GM21786 (cell line): Measurements from ENCODE around the gene IER5.
"Not testable (repeated sequence)": the region's sequence is repeated elsewhere in the genome, so short reads cannot be mapped to it uniquely, and the experiment has no call there.

Experiments used
- ATAC-seq: cut with Tn5 transposase; IDR thresholded peaks from one replicate; pipeline ENCODE4 v1.9.1; 2021; ENCODE audit not compliant: unreplicated experiment

IER5 gene

GRCh38 chr1:181113059-181113641 lies 24.6 kb downstream of the IER5 start:
- no peak for ATAC-seq

DNA sequence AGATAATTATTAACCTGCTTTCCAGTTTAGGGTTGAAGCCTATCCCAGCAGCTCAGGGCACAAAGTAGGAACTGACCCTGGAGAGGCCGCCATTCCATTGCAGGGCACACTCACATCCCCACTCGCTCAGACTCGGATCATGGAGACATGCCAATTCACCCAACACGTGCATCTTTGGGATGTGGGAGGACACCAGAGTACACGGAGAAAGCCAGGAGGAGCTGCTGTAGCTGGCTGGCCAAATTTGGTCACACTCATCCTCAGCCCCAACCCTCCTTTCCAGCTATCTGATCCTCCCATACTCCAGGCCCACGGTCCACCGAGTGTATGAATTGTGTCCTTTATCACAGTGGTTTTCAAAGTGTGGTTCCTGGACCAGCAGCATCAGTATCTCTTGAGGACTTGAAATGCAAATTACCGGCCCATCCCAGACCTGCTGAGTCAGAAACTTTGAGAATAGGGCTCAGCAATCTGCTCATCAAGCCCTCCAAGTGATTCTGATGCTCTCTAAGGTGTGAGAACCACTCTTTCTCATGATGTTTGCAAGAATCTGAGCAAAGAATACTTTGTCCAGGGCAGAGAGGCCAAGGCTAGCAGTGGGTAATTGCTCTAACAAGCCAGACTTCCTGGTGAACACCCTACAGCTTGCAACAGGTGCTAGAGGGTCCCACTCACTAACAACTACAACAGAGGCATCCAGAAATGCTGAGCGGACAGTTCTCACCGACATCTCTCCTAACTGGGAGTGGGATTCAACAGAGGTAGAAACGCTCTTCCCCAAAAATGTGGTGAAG lies 26.3 kb downstream of the IER5 start:
- no peak for ATAC-seq

- no peak for ATAC-seq
Observed at GRCh38 chr1:181115368-181115684, 26.8 kb downstream of the IER5 start.

GRCh38 chr1:181115971-181116370 lies 27.5 kb downstream of the IER5 start:
- ATAC-seq = not testable (repeated sequence)

DNA sequence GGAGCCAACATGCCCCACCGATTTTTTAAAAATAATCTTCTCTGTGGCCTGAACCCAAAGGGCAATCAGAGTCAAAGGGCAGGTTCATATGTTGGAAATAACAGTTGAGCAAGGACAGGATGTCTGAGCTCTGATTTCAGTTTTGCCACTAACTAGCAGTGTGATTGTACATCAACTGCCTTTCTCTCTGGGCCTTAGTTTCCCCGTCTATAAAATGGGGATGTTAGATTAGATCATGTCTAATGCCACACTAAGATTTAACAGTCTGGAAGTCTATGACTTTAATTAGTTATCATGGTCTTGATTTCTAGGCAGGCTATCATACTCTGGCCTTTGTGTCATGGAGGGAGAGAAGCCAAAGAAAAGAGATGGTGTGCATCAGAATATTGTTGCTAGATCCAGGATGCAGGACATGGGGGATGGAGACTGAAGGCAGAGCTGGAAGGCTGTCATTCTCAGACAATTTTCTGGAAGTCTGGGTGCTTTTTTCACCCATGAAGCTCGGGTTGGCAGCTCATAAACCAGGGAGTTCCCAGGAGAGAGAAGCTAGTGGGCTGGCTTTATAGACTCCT lies 28.4 kb downstream of the IER5 start:
- ATAC-seq = no peak

DNA sequence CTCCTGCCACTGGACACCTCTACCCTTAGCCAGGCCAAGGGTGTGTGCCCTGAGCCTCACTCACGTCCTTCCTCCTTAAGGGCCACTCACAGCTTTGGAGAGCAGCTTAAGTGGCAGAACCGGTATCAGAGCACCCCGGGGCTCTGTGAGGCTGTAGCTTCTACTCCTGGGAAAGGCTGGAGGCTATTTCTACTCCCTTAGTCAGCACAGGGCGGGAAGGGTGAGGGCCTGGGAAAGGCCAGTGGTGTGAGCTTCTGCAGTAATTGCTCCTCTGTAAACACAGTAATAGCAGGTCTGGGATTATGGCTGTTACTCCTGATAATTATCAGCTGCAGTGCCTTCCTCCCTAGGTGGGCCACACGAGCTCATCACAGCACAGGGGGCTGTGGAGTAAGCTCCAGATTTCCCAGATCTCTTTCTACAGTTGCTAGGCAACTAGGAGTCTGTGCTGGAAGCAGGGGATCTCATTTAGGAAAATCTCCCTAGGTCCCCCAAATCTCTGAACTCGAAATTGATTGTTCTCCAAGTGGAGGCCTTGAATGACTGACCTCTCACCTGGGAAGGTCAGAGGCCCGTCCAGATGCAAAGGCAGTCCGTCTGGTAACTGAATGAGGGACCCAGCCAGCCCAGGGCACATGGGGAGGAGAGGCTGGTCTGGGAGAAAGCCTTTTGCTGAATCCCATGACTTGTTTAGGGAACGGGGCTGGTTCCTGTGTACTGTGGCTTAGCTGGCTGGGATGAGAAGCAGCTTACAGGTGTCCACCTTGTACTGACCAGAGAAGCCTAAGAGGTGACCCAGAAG lies 29.3 kb downstream of the IER5 start:
- ATAC-seq = no peak

DNA sequence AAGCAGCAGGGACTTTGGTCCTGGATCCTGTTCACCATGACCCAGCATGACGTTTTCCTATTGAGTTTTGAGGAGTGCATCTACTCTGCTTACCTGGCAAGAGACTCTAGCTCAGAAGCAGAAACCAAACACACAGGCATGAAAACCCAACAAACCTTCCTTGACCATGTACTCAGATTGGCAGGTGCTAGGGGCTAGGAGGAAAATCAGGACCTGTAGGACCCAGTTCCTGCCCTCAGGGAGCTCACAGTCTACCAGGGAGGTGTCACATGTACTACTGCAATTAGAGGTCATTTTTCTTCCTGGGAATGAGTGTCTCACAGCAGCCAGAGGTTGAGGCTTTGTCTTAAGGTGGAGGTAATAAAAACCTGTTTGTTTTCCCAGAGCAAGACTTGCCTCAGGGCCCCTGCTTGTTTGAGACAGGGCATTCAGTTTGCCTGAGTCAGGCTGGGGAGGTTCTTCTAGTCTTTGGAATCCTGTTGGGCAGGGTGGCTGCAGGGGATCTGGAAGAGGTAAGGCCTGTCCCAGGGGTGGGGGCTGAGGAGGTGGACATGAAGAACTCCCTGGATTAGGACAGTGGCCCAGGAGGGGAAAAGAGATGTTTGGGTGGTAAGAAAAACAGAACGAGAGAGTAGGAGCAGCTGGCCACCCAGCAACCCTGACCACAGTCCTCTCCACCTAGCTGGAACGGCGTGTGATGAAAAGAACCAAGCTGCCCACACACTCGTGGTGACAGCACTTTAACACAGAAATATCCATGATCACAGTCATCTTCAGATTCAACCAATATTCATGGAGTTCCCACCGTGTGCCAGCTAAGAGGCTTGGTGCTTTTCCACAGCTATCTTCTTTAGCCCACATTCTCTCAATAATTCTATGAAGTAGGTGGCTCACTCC lies 30.8 kb downstream of the IER5 start:
- ATAC-seq = no peak

DNA sequence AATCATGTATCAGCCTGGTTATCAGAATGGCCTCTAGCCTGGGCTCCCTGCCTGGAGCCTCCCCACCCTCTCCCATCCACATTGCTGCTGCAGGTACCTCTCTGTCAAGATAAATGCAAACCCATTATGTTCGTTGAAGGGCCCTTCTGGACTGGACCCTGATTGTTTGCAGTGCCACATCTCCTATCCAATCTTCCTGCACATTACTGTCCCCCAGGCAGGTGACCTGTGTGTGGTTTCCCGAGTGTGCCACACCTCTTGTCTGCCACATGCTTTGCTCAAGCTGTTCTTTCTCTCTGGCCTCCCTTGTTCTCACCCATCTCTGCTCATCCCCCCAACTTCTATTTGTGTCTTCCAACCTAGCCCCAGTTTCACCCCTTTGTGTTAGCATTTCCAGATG lies 32.4 kb downstream of the IER5 start:
- no peak for ATAC-seq

GRCh38 chr1:181121498-181121897 lies 33.0 kb downstream of the IER5 start:
- no peak for ATAC-seq

GRCh38 chr1:181122222-181122621 lies 33.7 kb downstream of the IER5 start:
- no peak for ATAC-seq

DNA sequence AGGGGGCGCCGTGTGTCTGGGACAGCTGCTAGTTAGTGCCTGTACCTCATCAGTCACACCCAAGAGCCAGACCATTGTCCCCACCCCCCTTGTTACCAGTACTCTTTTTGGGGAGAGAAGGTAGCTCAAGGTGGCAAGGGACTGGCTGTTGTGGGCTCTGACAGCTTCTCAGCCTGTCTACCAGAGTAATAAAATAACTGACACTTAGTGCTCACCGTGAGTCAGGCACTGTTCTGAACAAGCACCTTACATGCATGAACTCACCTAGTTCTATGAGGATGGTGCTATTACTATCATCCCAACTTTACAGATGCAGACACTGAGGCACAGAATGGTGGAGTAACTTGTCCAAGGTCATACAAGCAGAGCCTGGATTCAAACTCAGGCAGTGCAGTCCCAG lies 34.7 kb downstream of the IER5 start:
- ATAC-seq = no peak

GRCh38 chr1:181124291-181124751 lies 35.8 kb downstream of the IER5 start:
- no peak for ATAC-seq

GRCh38 chr1:181126289-181126688 lies 37.8 kb downstream of the IER5 start:
- no peak for ATAC-seq

DNA sequence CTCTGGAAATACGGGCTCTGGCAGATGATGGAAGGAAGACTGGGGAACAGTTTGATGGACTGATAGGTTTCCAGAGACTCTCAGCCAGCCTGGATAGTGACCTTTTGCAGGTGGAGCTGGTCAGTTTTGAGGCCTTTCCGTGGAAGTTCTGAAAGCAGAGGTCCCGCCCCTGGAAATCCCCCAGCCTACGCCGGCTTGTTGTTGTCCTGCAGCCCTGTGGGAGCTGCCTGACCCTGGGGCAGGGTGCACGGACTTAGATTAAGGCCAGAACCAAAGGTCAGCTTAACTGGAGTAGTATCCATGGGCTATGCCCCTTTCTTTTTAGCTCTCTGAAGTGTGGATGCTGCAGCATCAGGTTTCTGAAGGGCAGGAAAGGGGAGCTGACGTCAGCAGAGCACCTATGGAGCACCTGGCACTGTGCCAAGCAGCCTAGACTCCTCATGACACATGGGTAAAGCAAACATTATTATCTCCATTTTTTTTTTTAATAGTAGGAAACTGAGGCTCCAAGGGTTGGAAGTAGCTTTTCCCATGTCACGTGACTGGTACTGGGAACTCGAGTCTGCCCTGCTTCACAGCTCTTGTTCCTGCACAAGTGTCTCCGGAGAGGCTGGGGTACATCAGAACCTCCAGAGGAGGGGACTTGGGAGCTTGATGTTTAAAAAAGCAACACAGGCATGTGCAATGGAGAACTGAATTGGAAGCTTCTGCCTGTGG lies 38.5 kb downstream of the IER5 start:
- ATAC-seq = no peak

DNA sequence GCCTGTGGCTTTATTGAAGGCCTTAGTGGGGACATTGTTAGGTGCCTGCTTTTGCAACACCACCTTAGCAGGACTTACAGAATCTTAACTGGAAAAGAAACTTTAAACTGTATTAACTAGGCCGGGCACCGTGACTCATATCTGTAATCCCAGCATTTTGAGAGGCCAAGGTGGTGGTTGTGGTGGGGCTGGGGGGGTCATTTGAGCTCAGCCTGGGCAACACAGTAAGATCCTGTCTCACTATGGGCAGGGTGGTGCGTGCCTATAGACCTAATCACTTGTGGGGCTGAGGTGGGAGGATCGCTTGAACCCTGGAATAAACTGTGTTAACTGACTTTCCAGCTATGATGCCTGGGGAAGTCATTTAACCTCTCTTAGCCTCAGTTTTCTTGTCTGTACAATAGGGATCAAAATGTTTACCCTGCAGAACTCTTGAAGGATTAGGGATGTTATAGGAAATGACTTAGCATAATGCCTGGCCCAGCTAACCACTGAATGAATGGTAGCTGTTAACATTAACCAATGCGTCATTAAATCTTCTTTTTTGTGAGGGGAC lies 39.5 kb downstream of the IER5 start:
- peak; percentile 23 for ATAC-seq

DNA sequence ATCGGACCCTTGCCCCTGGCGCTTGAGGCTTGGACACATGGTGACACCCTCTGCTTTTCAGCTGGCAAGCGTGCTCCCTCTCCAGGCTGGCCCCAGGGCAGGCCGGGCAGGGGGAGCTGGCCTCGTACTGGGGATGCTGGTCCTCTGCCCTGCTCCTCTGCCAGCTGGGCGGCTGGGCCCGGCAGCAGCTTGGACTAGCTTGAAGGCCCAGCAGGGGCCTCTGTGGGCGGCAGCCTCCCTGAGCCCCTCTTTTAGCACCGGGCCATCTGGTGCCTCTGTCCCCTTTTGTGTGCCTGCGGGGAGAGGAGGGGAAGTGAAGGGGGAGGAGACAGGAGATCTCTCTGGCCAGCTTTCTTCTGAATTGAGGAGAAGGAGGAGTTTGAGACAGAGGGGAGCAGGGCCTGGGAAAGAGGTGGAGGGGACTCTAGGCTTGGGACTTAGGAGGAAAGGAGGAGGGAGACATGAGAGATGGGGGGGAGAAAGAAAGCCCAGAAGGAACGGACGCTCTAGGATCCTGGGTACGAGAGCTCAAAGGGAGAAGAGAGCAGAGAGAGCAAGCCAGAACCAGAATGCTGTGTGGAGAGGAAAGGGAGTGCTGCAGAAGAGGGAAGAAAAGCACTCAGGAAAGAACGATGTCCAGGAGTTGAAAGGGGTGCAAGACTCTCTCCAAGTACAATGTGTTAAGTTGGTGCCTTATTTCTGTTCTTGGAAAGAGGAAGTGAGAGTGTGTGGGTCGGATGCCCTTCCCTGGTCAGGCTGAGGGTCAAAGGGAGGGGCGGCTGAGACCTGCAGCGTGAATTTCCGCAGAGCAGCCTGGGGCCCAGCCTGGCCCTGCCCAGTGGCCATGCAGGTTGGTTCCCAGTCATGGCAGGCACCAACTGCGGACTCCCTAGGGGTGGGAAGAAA lies 40.3 kb downstream of the IER5 start:
- ATAC-seq = peak; percentile 46

DNA sequence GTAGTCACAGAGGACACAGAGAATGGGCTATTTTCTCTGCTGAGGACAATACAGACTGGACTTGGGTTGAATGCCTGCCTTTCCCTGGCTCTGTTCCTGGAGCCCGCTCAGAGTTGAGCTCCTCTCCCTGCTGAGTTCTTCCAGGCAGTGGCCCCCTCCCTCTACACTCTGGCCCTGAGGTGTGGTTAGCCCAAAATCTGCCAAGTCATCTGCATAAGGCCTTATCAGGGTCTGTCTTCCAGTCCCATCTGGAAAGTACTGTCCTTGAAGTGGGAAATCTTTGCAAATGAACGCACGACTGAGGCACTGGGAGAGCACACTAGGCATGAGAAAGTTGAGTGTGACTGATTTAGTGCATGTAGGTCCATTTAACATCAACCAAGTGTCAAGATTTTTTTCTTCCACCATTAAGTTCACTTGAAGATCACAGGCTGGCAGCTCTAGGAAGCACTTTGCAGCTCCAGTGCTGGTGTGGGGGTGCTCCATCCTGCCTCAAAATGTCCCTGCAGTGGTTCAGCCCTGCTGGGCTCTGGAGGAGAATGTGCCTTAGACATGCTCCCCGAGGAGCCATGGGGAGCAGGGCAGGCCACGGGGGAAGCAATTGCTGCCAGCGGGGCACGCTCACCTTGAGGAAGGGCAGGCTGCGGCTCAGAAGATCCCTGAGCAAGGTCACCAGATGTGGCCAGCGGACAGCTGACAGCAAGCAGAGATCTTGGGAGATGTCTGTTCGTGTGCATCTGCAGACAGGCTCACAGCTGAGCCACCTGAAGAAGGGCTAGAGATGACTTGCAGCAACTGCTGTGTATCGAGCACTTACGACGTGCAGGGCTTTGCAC lies 41.5 kb downstream of the IER5 start:
- ATAC-seq = no peak
